Measurements from ENCODE around the gene CD79A.

The CD79A gene

DNA sequence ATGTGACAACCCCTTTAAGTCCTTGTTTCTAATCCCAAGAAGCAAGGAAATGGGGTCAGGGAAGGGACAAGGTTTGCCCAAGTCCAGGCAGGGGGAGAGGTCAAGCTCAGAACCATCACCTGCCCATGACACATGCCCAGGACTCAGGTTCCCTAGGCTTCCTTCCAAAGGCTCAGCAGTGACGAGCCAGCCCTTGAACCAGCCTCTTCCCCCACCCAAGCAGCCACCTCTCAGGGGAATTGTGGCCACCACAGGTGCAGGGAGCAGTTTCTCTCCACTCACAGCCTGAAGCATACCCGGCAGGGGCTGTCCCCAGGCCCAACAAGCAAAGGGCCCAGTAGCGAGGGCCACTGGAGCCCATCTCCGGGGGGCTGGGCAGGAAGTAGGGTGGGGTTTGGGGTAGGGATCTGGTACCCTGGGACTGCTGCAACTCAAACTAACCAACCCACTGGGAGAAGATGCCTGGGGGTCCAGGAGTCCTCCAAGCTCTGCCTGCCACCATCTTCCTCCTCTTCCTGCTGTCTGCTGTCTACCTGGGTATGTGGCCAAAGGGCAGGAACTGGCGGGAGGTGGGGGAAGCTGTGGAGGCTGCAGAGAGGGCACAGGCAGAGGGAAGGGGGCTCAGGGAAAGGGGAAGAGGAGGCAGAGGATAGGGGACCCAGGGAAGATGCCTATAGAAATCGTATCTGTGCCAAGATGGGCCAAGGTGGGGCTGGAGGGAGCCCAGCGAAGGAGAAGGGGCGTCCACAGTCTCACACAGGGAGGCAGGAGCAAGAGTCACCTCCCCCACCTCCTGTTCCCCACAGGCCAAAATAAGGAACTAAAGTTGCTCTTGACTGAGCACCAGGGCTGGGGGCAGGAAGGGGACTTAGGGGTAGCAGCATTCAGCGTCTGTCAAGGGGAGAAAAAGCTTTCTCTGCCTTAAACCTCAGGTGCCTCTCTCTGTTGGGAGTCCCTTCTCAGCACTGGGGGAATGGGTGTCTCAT is at the start of gene CD79A:
TSS of gene CD79A (plus strand) at position 433 of the 986 bp plus-strand sequence. CDS start at position 459, 26 bp downstream.
- no peak for FAIRE-seq

DNA sequence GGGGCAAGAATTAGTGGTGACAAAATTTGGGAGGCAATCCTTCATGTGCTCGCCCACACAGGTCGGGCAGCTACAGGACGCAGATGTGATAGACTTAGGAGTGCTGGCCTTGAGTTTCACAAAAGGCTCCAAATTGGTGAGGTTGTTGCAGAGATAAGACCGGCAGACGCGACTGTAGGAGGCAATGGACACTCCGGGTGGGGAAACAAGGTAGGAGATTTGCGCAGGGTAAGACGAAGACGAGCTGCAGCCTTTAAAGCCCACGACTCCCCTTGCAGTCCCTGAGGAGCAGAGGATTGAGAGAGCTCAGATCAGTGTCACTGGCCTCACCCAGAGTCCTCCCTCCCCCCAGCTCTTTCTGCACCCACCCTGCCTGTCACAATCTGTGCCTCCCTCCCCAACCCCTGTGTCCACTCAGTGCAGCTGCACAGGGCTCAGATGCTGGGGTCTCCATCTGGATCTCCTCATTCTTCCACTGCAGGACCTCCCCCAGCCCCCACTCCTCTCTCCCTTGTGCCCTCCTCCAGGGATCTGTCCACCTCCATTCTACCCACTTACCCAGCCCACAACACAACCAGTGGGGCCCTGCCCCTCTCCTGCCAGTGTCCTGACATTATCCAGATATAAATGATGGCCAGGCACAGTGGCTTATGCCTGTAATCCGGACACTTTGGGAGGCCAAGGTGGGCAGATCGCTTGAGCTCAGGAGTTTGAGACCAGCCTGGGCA is 38.9 kb upstream of the CD79A start:
- DNase-seq (ENCODE audit: insufficient read length, low spot score) (no peak), FAIRE-seq (no peak)

More for the DNA sequence above, at the start of gene CD79A:
- DNase-seq (ENCODE audit: insufficient read length, low spot score), result no peak

DNA sequence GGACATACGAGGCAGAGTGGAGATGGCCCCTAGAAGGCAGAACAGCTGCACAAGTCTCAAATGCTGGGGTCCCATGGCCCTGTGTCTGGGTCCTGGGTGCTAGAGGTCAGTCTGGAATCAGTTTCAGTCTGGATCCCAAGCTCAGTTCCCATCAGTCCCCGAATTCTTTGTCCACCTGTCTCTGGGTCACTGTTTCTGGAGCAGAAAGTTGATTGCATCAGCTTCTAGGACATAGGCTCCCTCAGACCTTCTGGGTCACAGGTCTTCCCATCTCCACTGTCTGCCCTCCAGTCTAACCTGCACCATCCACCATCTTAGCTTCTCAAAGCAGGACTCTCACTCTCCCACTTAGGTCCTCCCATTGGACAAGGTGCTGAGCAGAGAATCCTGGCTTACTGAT is 37.9 kb upstream of the CD79A start:
- DNase-seq (ENCODE audit: insufficient read length, low spot score) (no peak), FAIRE-seq (no peak)

DNA sequence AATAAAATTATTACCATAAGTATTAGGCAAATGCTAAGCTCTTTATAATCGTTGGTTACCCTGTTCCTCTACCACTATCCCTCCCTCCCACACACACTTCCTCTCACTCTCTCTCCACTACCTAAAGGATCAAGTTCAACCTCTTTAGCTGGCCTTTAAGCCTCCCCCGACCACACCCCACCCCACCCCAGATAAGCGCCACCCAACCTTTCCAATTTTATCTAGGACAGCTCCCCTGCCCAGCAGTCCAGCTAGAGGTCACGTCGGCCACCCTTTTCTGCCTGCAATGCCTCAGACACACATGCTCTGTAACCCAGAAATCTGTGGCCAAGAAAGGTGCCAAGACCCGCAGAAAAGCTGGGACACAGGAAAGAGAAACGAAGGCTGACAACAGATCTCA is 33.7 kb upstream of the CD79A start:
- FAIRE-seq (no peak), DNase-seq (ENCODE audit: insufficient read length, low spot score) (no peak)

DNA sequence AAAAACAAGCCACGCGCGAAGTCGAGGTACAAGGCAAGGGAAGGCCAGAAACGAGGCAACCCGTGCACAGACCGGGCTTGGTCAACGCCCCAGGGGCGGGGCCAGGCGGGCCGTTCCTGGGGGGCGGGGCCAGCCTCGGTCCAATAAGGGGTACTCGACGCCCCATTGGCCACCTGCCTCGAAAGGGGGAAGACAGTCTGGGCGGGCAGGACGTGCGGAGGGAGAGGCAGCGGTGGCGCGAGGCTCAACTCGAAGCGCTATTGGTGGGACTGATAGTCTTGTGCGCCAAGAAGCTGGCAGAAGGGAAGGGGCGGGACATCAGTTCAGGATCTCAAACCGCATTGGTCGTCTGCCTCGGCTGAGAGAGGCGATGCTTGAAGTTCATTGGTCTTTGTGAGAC is 32.5 kb upstream of the CD79A start, which contains the start of gene LYPD4:
TSS of gene LYPD4 (minus strand) at position 83 of the 400 bp plus-strand sequence. CDS start 5,398 bp downstream, outside the sequence.
- FAIRE-seq (no peak), DNase-seq (ENCODE audit: insufficient read length, low spot score) (no peak)

DNA sequence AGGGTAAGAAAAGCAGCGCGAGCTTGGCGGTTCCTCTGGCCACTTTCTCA is 32.3 kb upstream of the CD79A start, which contains the start of gene DMRTC2:
TSS of gene DMRTC2 (plus strand) at position 42 of the 50 bp plus-strand sequence. CDS start 2,387 bp downstream, outside the sequence.
- no peak for DNase-seq (ENCODE audit: insufficient read length, low spot score)
- FAIRE-seq, result no peak

DNA sequence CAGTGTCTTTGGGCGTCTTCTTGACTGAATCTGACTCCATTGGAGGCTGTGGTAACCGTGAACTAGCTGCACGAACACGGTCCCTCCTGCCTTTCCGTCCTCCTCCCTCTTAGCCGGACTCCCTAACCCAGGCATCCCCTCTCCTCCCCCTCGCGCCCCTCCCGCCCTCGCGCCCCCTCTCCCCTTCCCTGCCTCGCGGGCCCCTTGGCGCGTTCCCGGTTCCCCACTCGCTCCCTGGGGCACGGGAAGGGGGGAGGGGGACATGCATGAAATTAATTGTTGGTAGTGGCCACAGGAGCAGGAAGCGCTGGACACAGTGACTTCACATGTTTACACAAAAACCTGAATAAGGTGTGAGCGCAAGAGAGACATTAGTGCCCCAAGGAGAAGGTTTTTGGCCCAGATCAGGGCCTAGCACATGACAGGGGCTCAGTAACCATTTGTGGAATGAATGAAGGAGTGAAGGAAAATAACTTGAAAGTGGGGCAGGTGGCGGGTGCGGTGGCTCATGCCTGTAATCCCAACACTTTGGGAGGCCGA is 32.0 kb upstream of the CD79A start:
- no peak for FAIRE-seq
- no peak for DNase-seq (ENCODE audit: insufficient read length, low spot score)

DNA sequence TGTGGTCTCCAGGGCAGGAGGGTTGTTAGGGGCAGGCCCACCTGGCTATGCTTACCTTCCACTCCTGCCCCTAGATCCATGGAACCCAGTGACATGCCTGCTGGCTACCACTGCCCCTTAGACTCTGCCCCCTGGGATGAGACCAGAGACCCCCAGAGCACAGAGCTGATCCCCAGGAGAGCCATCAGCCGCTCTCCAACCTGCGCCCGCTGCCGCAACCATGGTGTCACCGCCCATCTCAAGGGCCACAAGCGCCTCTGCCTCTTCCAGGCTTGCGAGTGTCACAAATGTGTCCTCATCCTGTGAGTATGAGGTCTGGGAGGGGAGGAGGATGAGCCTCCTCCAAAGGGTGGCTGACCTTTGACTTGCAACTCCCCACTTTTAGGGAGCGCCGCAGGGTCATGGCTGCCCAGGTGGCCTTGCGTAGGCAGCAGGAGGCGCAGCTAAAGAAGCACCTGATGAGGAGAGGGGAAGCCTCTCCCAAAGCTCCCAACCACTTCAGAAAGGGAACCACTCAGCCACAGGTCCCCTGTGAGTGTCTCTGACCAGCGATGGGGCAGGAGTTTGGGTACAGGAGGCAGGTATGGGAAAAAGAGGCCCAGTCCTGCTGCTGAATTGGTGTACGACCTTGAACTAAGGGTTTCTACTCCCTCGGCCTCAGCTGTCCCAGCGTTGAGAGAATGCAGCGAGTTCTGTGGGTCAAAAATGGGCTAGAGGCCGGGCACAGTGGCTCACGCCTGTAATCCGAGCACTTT is 29.6 kb upstream of the CD79A start:
- no peak for FAIRE-seq
- no peak for DNase-seq (ENCODE audit: insufficient read length, low spot score)

DNA sequence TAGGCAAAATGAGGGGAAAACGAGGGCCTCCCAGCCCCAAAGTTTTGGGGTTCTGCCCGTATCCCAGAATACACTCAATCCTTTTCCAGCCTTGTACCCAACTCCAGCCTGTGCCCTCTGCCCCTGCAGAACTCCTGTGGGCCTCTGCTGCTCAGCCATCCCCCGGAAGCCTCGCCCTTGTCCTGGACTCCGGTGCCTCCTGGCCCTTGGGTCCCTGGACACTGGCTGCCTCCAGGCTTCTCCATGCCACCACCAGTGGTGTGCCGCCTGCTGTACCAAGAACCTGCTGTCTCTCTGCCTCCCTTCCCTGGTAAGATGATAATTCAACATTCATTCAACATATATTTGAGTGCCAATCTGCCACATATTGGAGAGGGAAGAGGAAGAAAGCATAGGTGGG is 28.4 kb upstream of the CD79A start:
- DNase-seq (ENCODE audit: insufficient read length, low spot score) (no peak), FAIRE-seq (no peak)

DNA sequence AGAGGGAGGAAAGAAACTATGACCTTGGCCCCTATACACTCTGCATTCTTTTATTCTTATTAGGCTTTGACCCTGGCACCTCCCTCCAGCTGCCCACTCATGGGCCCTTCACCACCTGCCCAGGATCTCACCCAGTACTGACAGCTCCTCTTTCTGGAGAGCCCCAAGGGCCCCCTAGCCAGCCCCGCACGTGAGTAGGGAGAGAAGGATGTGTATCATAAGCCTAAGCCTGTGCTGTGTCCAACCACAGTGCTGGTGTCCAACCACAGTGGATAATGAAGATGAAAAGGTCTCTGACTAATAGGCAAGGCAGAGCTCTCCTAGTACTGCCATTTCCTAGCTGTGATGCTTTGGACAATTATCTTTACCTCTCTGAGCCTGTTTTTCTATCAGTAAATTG is 28.0 kb upstream of the CD79A start:
- DNase-seq (ENCODE audit: insufficient read length, low spot score), result no peak
- no peak for FAIRE-seq

DNA sequence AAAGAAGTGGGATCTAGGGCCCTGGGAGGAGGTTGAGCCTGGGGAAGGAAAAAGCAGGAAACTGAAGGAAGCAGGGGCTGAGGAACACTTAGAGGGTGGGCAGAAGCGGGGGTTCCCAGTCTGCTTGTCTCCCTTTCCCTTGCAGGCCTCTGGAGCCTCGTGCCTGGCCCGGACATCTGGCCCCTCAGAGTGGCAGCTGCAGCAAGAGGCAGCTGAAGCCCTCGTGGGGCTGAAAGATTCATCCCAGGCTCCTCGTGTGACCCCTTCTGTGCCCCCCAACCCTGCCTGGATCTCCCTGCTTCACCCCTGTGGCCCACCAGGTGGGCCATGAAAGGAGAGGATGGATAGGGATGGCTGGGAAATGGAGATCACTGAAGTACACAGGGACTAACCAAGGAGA is 26.7 kb upstream of the CD79A start:
- no peak for FAIRE-seq
- no peak for DNase-seq (ENCODE audit: insufficient read length, low spot score)

DNA sequence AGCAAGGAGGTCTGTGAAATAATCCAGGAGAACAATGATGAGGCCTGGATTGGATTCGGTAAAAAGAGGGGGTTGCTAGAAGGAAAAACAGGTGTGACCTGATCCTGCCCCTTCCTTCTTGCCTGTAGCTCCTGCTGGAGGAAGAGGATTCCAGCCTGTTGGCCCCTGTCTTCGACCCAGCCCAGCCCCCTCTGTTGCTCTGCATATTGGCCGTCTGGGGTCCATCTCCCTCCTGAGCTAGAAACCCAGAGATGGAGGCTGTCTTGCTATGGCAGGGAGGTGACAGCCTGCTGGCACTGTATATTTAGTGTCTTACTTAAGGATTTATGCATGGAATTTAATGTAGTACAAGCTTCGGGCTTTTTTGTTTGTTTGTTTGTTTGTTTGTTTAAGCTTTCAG is 25.6 kb upstream of the CD79A start:
- FAIRE-seq (no peak), DNase-seq (ENCODE audit: insufficient read length, low spot score) (no peak)

DNA sequence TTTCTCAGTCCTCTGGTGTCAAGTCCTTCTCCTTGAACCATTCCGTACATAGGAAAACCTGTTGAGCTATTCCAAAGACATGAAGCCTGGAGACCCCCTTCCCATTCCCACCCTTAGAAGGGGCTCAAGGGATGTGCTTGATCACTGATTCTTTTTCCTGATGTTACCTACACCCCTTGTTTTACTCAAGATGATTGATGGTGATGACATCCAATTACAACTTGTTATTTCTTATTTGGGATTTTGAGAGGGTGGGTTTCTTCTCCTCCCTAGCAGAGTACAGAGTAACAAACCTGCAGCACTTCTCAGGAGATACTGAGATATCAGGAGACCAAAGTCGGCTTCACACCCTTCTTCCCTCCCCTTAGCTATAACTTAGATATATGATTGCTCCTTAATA is 23.7 kb upstream of the CD79A start:
- DNase-seq (ENCODE audit: insufficient read length, low spot score) (no peak), FAIRE-seq (no peak)

DNA sequence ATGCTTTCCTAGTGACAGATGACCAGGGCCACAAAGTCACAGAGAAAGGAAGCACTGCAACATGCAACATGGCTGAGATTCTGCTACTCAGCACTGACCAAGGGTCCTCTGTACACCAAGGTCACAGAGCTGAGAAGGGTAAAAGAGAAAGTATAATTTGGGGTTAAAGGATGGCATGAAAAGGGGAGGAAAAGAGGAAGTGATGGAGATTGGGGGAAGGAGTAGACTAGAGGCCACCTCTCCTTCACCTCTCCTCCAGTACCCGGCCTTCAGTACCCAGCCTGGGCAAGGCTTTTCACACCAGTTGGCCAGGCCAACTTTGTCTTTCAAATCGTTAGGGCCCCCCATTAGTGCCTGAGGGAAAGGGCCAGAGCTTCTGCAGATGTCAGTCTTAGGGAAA is 23.3 kb upstream of the CD79A start:
- no peak for DNase-seq (ENCODE audit: insufficient read length, low spot score)
- no peak for FAIRE-seq

DNA sequence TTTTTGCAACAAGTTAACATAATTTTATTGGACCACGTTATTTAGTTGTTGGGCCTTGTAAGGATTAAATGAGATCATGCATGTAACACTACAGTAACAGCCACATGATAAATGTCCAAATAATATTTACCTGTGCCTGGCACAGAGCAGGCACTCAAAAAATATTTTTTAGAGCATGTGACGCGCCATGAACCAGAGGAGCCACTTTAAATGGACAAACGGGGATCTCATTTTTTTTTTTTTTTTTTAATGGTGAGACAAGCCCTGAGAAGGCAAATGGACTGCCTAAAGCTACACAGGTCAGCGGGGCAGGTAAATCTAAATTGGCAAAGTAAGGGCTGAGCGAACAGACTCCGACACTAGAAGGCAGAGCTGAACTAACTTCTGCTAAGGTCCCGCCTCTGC is 17.9 kb upstream of the CD79A start:
- DNase-seq (ENCODE audit: insufficient read length, low spot score) (no peak), FAIRE-seq (no peak)

DNA sequence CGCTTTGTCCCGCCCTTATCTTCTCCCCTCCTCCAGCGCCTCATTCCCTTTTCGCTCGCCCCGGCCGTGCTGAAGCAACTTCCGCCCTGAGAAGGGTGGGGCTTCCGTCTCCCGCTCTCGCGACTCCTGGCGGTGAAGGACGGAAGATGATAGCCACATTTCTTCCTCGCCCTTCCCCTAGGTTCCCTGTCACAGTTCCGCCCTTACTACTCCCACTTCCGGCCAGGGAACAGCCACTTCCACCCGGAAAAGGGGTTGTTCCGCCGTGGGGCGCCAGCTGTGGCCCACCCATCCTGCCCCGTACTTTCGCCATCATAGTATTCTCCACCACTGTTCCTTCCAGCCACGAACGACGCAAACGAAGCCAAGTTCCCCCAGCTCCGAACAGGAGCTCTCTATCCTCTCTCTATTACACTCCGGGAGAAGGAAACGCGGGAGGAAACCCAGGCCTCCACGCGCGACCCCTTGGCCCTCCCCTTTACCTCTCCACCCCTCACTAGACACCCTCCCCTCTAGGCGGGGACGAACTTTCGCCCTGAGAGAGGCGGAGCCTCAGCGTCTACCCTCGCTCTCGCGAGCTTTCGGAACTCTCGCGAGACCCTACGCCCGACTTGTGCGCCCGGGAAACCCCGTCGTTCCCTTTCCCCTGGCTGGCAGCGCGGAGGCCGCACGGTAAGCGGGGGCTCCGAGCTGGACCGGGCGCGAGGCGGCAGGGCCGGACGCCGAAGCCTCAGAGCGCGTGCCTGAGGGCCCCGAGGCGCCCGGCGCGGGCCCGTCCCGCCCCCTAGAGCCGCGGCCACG is 17.3 kb upstream of the CD79A start, which contains the start of gene RPS19:
TSS of gene RPS19 (plus strand) at position 638 of the 801 bp plus-strand sequence. CDS start 520 bp downstream, outside the sequence.
- peak; percentile 94 for DNase-seq (ENCODE audit: insufficient read length, low spot score)
- peak; percentile 98 for FAIRE-seq

DNA sequence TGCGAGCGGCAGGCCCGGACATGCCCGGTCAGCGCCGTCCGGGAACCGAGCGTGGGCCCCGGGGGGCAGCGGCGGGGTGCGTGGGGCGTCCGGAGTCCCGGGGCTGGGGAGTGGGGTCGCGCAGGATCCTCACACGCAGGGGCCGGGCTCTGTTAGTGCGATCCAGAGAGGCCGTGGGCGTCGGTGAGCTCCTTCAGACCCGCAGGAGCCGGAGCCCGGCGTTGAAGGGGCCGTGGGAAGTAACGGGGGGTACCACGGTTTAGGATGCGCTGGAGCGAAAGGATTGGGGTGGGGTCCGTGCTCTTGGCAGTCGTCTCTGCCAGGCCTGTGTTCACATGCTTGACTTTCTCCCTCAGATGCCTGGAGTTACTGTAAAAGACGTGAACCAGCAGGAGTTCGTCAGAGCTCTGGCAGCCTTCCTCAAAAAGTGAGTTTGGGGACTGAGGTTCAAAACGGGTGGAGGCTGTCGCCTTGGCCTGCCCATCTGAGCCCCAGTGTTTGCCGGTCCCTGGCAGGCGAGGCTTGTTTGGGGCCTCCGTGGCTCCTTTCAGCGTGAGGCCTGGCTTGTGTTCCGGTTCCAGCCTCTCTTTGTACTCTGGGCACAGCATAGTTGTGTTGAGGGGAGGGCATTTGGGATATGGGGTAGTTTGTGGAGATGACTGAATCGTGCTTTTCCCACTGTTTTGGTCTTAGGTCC is 16.5 kb upstream of the CD79A start:
- DNase-seq (ENCODE audit: insufficient read length, low spot score) (no peak), FAIRE-seq (no peak)

DNA sequence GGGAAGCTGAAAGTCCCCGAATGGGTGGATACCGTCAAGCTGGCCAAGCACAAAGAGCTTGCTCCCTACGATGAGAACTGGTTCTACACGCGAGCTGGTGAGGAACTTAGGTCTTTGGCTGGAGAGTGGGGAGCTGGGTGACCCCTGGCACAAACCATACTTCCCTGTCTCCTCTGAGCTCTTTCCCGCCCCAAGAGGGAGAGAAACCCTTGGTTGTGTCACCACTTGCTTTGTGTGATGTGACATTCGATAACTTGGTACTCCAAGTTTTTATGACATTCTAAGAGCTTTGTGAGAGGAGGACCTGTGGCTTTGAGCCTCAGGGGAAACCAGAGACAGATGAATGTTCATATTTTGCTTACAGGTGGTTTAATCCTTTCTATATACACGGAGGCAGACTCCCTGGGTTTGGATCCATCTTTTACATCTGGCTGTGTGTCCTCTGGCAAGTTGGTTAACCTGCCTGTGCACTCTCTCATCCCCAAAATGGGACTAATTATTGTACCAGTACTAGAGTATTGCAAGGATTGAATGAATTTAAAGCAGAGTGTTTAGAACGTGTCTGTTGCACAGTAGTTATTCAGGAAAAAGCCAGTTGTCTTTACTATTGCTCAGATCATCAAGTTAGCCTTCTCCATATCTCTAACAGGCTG is 15.8 kb upstream of the CD79A start:
- DNase-seq (ENCODE audit: insufficient read length, low spot score) (no peak), FAIRE-seq (no peak)

DNA sequence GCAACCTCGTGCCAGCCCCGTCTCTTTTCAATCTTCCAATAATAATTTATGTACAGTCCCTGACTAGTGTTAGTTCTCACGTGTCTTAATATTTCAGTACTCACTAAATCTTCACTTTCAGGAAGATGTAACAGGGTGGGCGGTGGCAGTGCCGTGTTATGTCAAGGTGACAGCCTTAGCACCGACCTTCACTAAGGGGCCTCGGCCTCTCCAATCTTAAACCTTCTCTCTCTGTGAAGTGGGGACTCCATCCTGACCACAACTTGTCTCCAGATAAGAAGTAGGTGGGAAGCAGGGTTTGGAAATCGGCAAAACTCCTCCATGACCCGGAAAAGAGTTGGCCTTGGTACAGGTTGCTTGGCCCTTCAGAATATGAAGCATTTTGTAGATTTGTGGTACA is 15.2 kb upstream of the CD79A start:
- FAIRE-seq, result no peak
- no peak for DNase-seq (ENCODE audit: insufficient read length, low spot score)

Data from HTR-8/SVneo (cell line).